ENCODE measurements around the gene PLEKHD1.

DNA sequence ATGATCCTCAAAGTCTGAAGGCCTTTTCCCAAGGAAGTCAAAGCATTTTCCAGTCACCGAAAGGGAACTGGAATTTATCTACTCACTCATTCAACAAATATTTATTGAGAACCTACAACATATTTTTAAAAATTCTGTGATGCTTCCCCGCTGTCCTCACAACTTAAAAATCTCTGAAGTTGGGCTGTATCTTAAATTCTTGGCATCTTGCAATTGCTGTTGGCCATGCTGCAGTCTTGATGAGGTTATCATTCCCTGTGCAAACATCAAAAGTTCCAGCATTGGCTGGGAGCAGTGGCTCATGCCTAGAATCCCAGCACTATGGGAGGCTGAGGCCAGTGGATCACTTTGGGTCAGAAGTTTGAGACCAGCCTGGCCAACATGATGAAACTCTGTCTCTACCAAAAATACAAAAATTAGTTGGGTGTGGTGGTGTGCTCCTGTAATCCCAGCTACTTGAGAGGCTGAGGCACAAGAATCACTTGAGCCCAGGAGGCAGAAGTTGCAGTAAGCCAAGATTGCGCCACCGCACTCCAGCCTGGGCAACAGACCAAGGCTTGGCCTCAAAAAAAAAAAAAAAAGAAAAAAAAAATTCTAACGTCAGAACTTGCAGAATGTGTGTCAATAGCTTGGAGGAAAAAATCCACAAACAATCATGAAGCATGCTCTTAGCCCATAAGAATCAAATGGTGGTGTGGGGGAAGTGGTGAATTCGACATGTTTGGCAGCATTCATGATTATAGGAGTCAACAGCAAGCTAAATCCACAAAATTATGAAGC lies 55.3 kb downstream of the PLEKHD1 start:
- TF ChIP-seq, protein P1, sequence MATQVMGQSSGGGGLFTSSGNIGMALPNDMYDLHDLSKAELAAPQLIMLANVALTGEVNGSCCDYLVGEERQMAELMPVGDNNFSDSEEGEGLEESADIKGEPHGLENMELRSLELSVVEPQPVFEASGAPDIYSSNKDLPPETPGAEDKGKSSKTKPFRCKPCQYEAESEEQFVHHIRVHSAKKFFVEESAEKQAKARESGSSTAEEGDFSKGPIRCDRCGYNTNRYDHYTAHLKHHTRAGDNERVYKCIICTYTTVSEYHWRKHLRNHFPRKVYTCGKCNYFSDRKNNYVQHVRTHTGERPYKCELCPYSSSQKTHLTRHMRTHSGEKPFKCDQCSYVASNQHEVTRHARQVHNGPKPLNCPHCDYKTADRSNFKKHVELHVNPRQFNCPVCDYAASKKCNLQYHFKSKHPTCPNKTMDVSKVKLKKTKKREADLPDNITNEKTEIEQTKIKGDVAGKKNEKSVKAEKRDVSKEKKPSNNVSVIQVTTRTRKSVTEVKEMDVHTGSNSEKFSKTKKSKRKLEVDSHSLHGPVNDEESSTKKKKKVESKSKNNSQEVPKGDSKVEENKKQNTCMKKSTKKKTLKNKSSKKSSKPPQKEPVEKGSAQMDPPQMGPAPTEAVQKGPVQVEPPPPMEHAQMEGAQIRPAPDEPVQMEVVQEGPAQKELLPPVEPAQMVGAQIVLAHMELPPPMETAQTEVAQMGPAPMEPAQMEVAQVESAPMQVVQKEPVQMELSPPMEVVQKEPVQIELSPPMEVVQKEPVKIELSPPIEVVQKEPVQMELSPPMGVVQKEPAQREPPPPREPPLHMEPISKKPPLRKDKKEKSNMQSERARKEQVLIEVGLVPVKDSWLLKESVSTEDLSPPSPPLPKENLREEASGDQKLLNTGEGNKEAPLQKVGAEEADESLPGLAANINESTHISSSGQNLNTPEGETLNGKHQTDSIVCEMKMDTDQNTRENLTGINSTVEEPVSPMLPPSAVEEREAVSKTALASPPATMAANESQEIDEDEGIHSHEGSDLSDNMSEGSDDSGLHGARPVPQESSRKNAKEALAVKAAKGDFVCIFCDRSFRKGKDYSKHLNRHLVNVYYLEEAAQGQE (IDR thresholded peaks at IDR 0.05; ENCODE audit: low read depth) = no peak
- no peak for TF ChIP-seq TCF12 (IDR thresholded peaks at IDR 0.05; ENCODE audit: low read depth)
- no peak for TF ChIP-seq TAF1 (IDR thresholded peaks at IDR 0.05; ENCODE audit: low read depth)
- TF ChIP-seq EP300 (IDR thresholded peaks at IDR 0.05; ENCODE audit: borderline replicate concordance) = no peak
- no peak for TF ChIP-seq CREB1 (IDR thresholded peaks at IDR 0.05; ENCODE audit: low read depth)
